ENCODE data around the gene RYR1. TPM values are rescaled to one million over a fixed set of nuclear protein-coding genes. Genes with fewer than 3 reads are reported as not detected.

RYR1 gene
- total RNA-seq, 2 experiments from 2014 or later = 0.20 to 1.2 TPM

- no peak for ATAC-seq (ENCODE audit: poor library complexity)
- no peaks in the 10 kb centered on the region for H3K36me3 ChIP-seq (ENCODE audit: insufficient read depth, low read length)
- H3K27me3 ChIP-seq (ENCODE audit: control insufficient read depth in 1 of 2, insufficient read depth in 2 of 2, low read length in 2 of 2) = peaks cover 0 to 5% of the 10 kb centered on the region in 2 experiments
- Mint-ChIP-seq H3K4me3 (no peak overlapping the region), H3K36me3 (ENCODE audit: low read depth) (no peaks in the 10 kb centered on the region), H3K27me3 (peaks cover 16% of the 10 kb centered on the region), H3K27ac (no peak overlapping the region), H3K9me3 (peaks cover 3% of the 10 kb centered on the region), H3K4me1 (ENCODE audit: low read depth) (no peaks in the 10 kb centered on the region)
- intact Hi-C loops (cut with DNase I, micrococcal nuclease) = loop anchor here in 1 of 2 experiments (5.0 kb wide), 1 partner anchor 500 kb away; no protein-coding TSS in a partner anchor
- no peak for TF ChIP-seq CTCF (IDR thresholded peaks at IDR 0.05)
- H3K4me1 ChIP-seq (ENCODE audit: insufficient read depth, low read length) = no peaks in the 10 kb centered on the region
- CTCF ChIA-PET = no interaction called here
- POLR2A ChIA-PET = no interaction called here
- H3K9me3 ChIP-seq (ENCODE audit: control insufficient read depth in 1 of 2, insufficient read depth in 1 of 2, low read length in 2 of 2) = peaks cover 7 to 9% of the 10 kb centered on the region in 2 experiments
- no peak overlapping the region for H3K27ac ChIP-seq (ENCODE audit: low read depth in 1 of 2, low read length in 2 of 2)
- DNase-seq = no peak
- H3K4me3 ChIP-seq (ENCODE audit: low read length) = no peak overlapping the region
Measured at GRCh38 chr19:38486731-38487336, 53.3 kb downstream of the RYR1 start.

- H3K4me3 Mint-ChIP-seq = no peak overlapping the region
- ATAC-seq (ENCODE audit: poor library complexity) = no peak
- Histone ChIP-seq H3K36me3 (ENCODE audit: insufficient read depth, low read length) (no peaks in the 10 kb centered on the region), H3K9me3 (ENCODE audit: control insufficient read depth in 1 of 2, insufficient read depth in 1 of 2, low read length in 2 of 2) (peaks cover 7 to 9% of the 10 kb centered on the region in 2 experiments), H3K27ac (ENCODE audit: low read depth in 1 of 2, low read length in 2 of 2) (no peak overlapping the region), H3K27me3 (ENCODE audit: control insufficient read depth in 1 of 2, insufficient read depth in 2 of 2, low read length in 2 of 2) (peaks cover 0 to 5% of the 10 kb centered on the region in 2 experiments), H3K4me1 (ENCODE audit: insufficient read depth, low read length) (no peaks in the 10 kb centered on the region), H3K4me3 (ENCODE audit: low read length) (no peak overlapping the region)
- TF ChIP-seq CTCF (IDR thresholded peaks at IDR 0.05) = no peak
- no peak overlapping the region for H3K27ac Mint-ChIP-seq
- H3K27me3 Mint-ChIP-seq = peaks cover 16% of the 10 kb centered on the region
- POLR2A ChIA-PET = no interaction called here
- intact Hi-C loops (cut with DNase I, micrococcal nuclease) = loop anchor here in 1 of 2 experiments (5.0 kb wide), 1 partner anchor 499 kb away; no protein-coding TSS in a partner anchor
- peaks cover 3% of the 10 kb centered on the region for H3K9me3 Mint-ChIP-seq
- no peaks in the 10 kb centered on the region for H3K4me1 Mint-ChIP-seq (ENCODE audit: low read depth)
- CTCF ChIA-PET = no interaction called here
- H3K36me3 Mint-ChIP-seq (ENCODE audit: low read depth) = no peaks in the 10 kb centered on the region
- DNase-seq = no peak
Measured at GRCh38 chr19:38488096-38488495, 54.6 kb downstream of the RYR1 start.

GRCh38 chr19:38488776-38489481 is 55.4 kb downstream of the RYR1 start:
- no peaks in the 10 kb centered on the region for H3K4me1 Mint-ChIP-seq (ENCODE audit: low read depth)
- POLR2A ChIA-PET = no interaction called here
- H3K27ac ChIP-seq (ENCODE audit: low read depth in 1 of 2, low read length in 2 of 2) = no peak overlapping the region
- H3K27ac Mint-ChIP-seq = no peak overlapping the region
- H3K4me1 ChIP-seq (ENCODE audit: insufficient read depth, low read length) = no peaks in the 10 kb centered on the region
- peaks cover 3% of the 10 kb centered on the region for H3K9me3 Mint-ChIP-seq
- CTCF ChIA-PET = no interaction called here
- no peak for DNase-seq
- peaks cover 0 to 5% of the 10 kb centered on the region in 2 experiments for H3K27me3 ChIP-seq (ENCODE audit: control insufficient read depth in 1 of 2, insufficient read depth in 2 of 2, low read length in 2 of 2)
- H3K36me3 Mint-ChIP-seq (ENCODE audit: low read depth) = no peaks in the 10 kb centered on the region
- H3K27me3 Mint-ChIP-seq = peaks cover 16% of the 10 kb centered on the region
- no peak overlapping the region for H3K4me3 Mint-ChIP-seq
- no peak for TF ChIP-seq CTCF (IDR thresholded peaks at IDR 0.05)
- ATAC-seq (ENCODE audit: poor library complexity) = no peak
- peaks cover 7 to 9% of the 10 kb centered on the region in 2 experiments for H3K9me3 ChIP-seq (ENCODE audit: control insufficient read depth in 1 of 2, insufficient read depth in 1 of 2, low read length in 2 of 2)
- H3K36me3 ChIP-seq (ENCODE audit: insufficient read depth, low read length) = no peaks in the 10 kb centered on the region
- no peak overlapping the region for H3K4me3 ChIP-seq (ENCODE audit: low read length)
- intact Hi-C loops (cut with DNase I, micrococcal nuclease) = loop anchor here in 1 of 2 experiments (5.0 kb wide), 1 partner anchor 498 kb away; no protein-coding TSS in a partner anchor

Measured in CD4-positive, alpha-beta T cell (primary cell).